HG03060 (cell line): ENCODE data around the gene LEMD1.
"Not testable (repeated sequence)": the region's sequence is repeated elsewhere in the genome, so short reads cannot be mapped to it uniquely, and the experiment has no call there.

ENCODE experiments used
- ATAC-seq: cut with Tn5 transposase; IDR thresholded peaks from one replicate; pipeline ENCODE4 v1.9.1; 2021; ENCODE audit warnings: low read depth, moderate number of reproducible peaks; ENCODE audit not compliant: unreplicated experiment

Gene LEMD1

DNA sequence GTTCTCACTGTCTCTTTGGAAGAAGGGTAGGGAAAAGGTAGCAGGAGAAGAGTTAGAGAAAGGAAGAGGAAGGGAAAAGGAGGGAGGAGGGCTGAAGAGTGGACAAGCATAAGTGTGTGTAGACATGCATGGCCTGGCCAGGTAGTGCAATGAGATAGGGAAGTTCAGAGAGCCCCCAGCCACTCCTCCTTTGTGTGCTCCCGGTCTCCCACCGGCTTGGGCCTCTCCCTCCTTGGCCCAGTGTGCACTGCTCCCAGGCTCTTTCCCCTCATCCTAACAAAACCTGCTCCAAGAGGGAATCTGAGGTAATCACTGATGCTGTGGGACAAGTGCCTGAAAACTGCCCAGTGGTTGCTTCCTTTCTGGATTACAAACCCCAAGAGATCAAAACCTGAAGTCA is 10.3 kb upstream of the LEMD1 start:
- no peak for ATAC-seq

DNA sequence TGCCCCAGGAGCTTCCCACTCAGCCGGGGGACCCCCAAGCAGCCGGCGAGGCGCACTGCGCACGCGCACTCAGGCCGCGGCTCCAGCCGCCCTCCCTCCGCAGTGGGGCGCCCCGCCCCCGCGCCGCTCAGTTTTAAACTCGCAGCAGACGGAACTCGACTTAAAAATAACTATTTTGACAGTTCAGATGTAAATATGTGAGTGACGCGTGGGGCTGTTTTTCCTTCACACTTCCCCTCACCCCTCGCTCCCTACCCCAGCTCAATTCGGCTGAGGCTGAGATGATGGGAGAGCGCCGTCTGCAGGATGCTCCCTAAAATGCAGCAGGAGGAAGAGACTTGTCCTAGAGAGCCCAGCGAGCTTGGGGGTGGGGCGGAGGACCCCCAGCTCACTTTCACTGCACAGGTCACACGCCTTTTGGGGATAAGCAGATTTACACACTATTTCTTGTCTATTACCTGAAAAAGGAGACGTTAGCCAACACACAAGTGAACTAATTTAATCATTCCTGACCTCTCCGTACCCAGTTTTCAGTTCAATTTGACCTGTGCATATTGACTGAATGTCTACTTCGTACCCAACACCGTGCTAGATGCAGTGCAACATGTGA is 8.9 kb upstream of the LEMD1 start:
- ATAC-seq = no peak

DNA sequence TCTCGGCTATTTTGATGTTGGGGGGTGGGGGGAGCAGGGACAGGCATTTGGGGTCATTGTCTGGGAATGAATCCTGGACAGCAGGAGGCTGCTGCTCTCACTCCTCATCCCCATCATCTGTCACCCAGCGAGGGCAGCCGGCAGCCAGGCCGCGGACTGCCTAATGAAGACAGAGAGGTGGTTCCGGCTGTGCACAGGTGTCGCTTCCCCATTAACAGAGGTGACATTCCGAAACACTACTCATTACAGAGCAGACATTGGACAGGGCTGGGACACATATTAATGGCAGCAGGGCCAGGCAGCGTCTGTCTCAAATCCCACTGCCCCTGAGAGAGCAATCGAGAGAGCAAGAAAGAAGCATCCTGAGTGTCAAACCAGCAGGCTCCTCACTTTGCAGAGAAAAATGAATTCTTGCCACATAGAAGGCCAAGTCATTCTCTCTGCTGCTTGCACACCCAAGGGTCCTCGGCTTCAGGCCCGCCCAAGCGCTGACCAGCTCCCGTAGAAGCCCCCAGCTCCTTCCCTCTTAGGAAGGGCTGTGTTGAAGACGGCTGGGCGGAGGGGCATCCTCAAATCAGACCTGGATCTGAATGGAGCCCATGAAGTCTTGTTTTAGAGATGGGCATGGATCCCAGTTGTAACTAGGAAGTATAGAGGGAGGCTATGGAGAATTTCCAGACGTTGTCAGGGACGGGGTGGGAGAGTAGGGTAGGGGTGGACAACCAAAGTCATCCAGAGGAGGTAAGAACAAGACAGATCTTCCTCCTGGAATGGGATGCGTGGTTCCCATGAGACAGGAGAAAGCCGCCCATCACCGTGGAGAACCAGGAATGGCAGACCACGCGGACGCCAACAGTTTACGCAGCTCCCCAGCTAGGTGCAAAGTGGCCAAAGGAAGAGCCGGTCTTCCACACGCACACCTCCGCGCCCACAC is 8.2 kb upstream of the LEMD1 start:
- ATAC-seq = no peak

DNA sequence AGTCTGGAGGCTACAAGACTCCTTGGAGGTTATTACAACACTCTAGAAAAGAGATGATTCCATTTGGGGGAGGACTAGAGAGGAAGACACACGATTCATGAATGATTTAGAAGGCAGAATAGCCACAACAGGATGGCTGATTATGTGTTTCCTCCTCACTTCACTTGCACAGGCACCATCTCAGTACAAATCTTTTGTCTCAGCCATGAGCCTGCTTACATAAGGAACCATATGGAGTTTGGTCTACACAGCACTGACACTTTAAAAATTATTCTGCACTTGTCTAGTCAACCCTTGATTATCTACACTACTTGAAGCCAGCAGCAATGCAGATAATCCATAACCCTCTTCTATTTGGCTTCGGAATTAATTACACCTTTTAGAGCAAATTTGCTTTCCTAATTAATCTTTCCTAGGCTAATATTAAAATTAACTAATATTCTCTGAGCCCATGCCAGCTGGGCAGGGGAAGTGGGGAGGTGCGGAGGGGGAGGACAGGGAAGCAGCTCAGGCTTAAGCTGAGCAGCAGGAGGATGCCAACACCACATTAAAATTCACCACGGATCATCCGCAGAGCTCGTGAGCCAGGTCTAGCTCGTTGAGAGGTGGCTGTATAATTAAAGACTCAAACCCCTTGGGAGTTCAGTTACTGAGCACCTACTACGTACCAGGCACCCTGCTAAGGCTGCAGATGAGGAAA is 3.2 kb upstream of the LEMD1 start:
- ATAC-seq = no peak

DNA sequence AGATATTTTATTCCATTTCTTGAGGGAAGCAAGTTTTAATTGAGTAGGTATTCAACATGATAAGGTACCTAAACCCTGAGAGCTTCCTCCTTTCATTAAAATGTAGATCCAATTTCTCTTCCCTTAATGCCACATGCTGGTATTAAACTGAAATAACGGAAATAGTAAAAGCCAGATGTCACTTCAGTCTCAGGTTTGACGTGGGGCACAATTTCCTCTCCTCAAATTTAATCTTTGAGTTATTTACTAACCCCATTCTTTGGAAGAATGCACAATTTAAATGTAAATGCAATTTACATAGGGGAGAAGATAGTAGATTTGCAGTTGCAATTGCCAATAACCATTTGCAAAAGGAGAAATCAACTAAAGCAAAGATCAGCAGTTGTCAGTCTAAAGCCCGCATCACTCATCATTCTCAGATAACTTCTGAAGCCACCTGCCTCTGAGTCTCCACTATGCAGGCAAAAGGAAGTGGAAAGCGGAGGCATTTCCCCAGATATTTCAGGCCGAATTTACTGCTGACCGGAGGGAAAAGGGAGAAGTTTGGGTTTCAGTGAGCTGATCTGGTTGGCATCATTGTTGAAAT is 2.1 kb upstream of the LEMD1 start:
- no peak for ATAC-seq

DNA sequence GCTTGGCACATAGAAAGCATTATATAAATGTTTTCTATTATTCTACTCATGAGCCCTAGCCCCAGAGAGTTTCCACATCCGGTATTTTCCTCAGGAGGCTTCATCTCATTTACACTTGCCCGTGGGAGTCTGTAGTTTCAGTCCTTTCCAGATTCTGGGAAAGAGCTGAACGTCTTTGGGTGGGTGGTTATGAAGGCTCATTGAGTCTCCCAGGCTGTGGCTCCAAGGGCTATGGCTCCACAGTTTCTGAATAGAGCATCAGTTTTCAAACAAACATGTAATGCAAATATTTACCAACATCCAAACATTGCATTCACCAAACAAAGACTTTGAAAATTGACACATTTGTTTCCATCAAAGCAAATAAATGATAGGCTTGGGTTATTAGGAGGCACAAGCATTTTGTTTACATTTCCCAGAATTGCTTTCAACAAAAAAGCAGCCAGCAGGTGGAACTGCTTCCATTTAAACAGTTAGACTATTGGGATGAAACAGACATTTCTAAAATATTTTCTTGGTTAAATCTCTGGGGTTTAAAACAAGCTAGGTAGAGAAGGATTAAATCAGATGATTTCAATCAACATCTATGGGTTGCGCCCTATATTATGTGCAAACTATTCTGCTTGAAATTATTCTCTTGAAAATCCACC is 1.3 kb upstream of the LEMD1 start:
- no peak for ATAC-seq

DNA sequence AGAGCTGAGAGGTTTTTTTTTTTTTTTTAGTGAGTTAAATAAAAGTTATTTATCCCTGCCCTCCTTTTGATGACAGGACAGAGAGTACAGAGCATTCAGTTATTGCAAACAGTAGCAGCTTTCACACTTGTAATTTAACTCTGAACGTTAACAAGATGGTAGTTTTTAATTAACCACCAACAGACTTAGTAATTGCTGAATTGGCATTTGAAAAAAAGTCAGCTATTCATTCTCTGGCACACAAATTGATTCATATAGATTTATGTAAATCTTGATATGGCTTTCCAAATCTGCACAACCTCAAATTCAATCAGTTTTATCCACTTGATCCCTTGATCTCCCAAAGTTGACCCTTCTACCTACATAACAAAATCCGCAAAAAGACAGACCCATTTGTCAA is 918 bp downstream of the LEMD1 start:
- ATAC-seq = no peak

DNA sequence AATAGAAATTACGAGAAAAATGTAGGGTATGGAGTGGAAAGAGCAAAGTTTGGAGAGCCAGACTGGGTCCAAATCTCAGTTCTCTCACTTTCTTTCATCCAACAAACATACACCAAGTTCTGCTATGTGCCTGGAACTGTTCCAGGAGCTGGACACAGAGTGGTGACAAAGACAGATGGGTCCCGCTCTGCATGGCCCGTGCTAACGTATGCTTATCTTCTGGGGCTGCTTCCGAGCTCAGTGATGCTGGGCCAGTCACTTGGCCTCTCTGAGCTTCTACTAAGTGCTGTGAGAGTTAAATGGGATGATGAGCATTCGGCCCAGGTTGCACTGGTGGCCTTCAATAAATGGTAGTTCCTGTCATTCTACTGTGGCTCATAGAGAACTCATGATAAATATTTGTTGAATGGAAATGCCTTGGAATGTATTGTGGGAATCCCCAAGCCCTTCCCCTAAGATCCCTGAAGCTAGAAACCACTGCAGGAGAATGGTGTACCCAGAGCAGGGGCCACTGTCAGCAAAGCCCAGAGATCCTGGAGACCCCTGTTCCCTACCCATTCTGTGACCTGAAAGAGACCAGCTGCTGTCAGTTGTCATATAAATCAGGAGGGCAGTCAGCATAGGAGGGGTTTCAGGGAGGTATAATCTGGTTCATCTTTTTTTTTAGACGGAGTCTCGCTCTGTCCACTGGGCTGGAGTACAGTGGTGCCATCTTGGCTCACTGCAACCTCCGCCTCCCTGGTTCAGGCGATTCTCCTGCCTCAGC is 3.8 kb downstream of the LEMD1 start:
- no peak for ATAC-seq

DNA sequence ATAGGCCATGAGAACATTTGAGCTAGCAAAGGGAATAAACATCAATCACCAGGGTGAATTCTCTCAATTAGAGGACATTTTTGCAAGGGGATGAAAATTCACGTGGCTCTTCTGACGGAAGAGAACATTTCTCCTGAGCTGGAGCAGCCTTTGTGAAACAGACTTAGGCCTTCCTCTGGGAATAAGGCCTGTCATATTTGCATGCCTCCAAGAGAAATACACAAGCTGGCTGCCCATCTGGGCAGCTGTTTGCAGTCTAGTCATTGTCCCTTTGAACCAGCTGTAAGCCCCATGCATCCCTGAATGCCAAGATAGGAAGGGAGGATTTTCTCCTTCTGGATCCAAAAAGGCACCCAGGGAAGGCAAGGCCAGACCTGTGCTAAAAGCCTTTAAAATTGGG is 5.5 kb downstream of the LEMD1 start:
- no peak for ATAC-seq

DNA sequence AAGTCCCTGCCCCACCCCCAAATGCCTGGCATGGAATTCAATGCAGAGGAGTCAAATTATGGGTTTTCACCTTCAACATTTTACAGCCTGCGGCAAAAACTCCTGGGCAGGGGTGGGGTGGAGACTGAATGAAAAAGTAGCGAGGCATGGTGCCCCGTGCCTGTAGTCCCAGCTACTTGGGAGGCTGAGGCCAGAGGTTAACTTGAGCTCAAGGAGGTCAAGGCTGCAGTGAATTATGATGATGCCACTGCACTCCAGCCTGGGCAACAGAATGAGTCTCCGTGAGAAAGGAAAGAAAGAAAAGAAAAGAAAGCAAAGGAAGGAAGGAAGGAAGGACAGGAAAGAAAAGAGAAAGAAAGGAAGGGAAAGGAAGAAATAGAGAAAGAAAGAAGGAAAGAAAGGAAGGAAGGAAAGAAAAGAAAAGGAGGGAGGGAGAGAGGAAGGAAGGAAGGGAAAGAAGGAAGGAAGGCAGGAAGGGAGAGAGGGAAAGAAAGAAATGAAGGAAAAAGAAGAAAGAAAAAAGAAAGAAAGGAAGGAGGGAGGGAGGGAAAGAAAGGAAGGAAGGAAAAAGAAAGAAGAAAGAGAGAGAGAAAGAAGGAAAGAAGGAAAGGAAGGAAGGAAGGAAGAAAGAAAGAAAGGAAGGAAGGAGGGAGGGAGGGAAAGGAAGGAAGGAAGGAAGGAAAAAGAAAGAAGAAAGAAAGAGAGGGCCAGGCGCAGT is 11.1 kb downstream of the LEMD1 start:
- ATAC-seq = no peak

DNA sequence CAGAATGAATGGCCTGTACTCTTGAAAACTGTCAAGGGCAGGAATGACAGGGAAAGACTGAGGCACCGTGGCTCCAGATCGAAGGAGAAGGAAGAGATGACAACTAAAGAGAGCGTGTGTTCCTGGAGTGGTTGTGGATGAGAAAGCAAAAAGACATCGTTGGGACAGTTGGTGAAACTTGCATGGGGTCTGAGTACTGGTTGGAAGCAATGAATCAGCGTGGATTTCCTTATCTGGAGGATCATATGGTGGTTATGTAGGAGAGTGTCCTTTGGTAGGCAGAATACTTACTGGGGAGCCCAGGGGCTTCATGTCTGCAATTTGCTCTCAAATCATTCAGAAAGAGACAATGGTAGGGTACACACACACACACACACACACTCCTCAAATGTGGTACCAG is 13.9 kb downstream of the LEMD1 start:
- no peak for ATAC-seq

DNA sequence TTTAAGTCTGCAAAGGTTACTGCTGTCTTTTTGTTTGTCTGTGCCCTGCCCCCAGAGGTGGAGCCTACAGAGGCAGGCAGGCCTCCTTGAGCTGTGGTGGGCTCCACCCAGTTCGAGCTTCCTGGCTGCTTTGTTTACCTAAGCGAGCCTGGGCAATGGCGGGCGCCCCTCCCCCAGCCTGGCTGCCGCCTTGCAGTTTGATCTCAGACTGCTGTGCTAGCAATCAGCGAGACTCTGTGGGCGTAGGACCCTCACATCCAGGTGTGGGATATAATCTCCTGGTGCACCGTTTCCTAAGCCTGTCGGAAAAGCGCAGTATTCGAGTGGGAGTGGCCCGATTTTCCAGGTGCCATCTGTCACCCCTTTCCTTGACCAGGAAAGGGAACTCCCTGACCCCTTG is 15.6 kb downstream of the LEMD1 start:
- ATAC-seq = not testable (repeated sequence)

DNA sequence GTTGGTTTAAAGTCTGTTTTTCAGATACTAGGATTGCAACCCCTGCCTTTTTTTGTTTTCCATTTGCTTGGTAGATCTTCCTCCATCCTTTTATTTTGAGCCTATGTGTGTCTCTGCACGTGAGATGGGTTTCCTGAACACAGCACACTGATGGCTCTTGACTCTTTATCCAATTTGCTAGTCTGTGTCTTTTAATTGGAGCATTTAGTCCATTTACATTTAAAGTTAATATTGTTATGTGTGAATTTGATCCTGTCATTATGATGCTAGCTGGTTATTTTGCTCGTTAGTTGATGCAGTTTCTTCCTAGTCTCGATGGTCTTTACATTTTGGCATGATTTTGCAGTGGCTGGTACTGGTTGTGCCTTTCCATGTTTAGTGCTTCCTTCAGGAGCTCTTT is 17.4 kb downstream of the LEMD1 start:
- ATAC-seq = not testable (repeated sequence)

DNA sequence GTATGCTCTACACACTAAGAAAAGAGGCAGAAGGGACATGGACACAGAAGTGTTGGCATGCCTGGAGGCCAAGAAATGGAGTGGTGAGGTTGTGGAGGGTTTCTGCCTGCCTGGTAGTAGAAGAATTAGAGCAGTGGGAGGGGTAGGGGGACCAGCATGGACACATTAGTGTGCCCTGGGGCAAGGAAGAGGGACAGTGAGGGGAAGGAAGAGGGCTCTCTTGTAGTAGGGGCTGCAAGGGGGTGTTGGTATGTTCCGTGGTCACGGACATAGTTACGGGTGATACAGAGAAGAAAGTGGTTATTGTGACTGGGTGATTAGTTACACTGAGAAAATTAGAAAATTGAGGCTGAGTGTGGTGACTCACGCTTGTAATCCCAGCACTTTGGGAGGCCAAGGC is 23.3 kb downstream of the LEMD1 start:
- ATAC-seq = no peak

DNA sequence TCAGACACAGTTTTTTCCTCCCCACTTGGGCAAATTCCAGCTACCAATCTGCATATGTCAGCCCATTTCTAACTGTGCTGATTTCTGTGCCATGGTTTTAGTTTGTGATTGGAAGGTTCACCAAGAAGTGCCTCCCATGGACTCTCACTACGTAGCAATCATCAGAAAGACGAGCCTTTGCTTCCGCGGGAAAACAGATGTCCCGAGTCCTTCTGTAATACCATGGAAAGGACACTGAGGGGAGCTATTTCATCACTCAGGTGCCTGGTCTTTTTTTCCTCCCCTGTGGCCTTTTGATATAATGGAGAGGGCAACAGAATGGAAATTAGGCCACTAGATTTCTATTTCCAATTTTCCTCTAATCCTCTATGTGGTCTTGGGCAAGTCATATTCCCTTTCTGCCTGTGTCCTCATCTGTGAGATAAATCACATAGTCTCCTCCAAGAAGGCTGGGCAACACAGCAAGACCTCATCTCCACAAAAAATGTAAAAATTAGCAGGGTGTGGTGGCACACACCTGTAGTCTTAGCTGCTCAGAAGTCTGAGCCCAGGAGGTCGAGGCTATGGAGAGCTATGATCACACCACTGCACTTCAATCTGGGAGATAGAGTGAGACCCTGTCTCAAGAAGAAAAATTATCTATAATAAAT is 24.8 kb downstream of the LEMD1 start:
- no peak for ATAC-seq

DNA sequence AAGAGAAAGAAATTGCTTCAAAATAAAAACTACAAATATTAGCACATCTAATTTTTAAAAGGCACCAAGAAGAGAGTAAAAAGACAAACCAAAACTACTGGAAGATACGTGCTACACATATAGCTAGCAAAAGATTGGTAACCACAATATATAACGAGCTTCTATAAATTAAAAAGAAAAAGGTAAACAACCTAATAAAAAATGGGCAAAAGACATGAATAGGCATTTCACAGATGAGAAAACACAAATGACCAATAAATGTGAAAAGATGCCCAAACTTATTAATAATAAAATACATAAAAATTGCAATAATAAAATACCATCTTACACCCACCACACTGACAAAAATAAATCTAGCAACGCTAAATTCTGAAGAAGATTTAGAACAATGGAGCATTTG is 26.2 kb downstream of the LEMD1 start:
- no peak for ATAC-seq

DNA sequence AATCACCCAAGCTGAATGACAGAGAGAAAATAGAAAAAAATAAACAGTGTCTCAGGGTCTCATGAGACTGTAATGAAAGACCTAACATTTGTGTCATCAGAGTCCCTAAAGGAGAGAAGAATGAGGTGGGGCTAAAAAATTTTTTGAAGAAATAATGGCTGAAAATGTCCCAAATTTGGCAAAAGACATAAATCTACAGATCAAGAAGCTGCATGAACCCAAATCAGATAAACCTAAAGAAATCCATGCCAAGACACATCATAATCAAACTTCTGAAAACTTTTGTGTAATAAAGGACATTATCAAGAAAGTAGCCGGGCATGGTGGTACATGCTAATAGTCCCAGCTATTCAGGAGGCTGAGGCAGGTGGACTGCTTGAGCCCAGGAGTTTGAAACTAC is 29.2 kb downstream of the LEMD1 start:
- no peak for ATAC-seq

DNA sequence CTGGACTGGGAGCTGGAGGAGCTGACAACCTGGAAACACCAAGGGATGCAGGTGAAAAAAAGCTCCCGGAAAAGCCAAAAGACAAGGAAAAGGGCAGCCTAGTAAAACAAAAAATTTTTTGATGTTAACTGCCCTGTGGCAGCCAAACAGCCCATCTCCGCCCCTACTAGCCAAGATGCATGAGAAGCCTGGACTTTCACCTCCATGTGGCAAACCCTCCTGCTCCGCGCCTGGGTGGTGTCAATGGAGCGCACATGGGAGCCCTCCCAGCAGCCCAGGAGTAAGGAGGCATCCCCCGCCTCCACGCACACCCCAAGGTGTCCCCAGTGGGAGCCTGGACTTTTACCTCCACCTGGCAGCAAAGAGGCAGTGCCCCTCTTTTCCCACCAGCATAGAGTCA is 30.5 kb downstream of the LEMD1 start:
- no peak for ATAC-seq

DNA sequence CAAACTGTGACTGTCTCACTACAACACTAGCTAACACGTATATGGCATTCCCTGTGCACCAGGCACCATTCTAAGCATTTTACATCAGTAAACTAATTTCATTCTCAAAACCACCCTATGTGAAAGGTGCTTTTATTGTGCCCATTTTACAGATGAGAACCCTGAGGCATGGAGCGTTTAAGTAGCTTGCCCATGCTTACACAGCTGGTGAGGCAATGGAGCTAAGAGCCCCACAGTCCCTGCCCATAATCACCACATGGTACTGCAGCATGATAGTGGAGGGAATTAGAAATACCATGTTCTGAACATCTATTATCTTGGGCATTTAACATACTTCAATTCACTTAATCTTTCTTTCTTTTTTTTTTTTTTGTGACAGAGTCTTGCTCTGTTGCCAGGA is 34.0 kb downstream of the LEMD1 start:
- ATAC-seq = no peak
